ENCODE results near the gene EP300. TPM values are rescaled to one million over a fixed set of nuclear protein-coding genes. Genes with fewer than 3 reads are reported as not detected.
"Not testable (repeated sequence)": the region's sequence is repeated elsewhere in the genome, so short reads cannot be mapped to it uniquely, and the experiment has no call there.

The EP300 gene
- total RNA-seq, 1 donor from 2014 or later = 47.7 TPM

GRCh38 chr22:41050883-41051282 lies 41.5 kb upstream of the EP300 start:
- no peaks in the 10 kb centered on the region for H3K36me3 ChIP-seq
- H3K4me3 ChIP-seq = no peak overlapping the region
- TF ChIP-seq CTCF (IDR thresholded peaks at IDR 0.05) = no peak
- intact Hi-C loops (cut with DNase I) = no loop called here
- no peaks in the 10 kb centered on the region for H3K27me3 ChIP-seq
- H3K27ac ChIP-seq = no peak overlapping the region
- no peak for DNase-seq (ENCODE audit: low spot score in 2 of 2)
- H3K9me3 ChIP-seq = no peaks in the 10 kb centered on the region
- H3K4me1 ChIP-seq = no peaks in the 10 kb centered on the region

GRCh38 chr22:41052661-41053490 lies 39.5 kb upstream of the EP300 start:
- intact Hi-C loops (cut with DNase I) = no loop called here
- Histone ChIP-seq H3K9me3 (no peaks in the 10 kb centered on the region), H3K36me3 (no peaks in the 10 kb centered on the region), H3K27ac (no peak overlapping the region), H3K27me3 (no peaks in the 10 kb centered on the region), H3K4me3 (no peak overlapping the region), H3K4me1 (no peaks in the 10 kb centered on the region)
- no peak for DNase-seq (ENCODE audit: low spot score in 2 of 2)
- no peak for TF ChIP-seq CTCF (IDR thresholded peaks at IDR 0.05)

GRCh38 chr22:41057076-41057475 lies 35.3 kb upstream of the EP300 start:
- no peaks in the 10 kb centered on the region for H3K9me3 ChIP-seq

GRCh38 chr22:41062146-41062545 lies 30.2 kb upstream of the EP300 start:
- H3K36me3 ChIP-seq = no peaks in the 10 kb centered on the region
- DNase-seq (ENCODE audit: low spot score in 2 of 2) = no peak
- intact Hi-C loops (cut with DNase I) = no loop called here
- H3K27ac ChIP-seq = no peak overlapping the region
- no peaks in the 10 kb centered on the region for H3K4me1 ChIP-seq
- H3K4me3 ChIP-seq = no peak overlapping the region
- H3K27me3 ChIP-seq = no peaks in the 10 kb centered on the region
- H3K9me3 ChIP-seq = no peaks in the 10 kb centered on the region
- TF ChIP-seq CTCF (IDR thresholded peaks at IDR 0.05) = no peak

More at GRCh38 chr22:41057076-41057475, 35.3 kb upstream of the EP300 start:
- Histone ChIP-seq H3K4me3 (no peak overlapping the region), H3K27me3 (no peaks in the 10 kb centered on the region), H3K27ac (no peak overlapping the region), H3K36me3 (no peaks in the 10 kb centered on the region), H3K4me1 (no peaks in the 10 kb centered on the region)
- no peak for TF ChIP-seq CTCF (IDR thresholded peaks at IDR 0.05)
- no peak for DNase-seq (ENCODE audit: low spot score in 2 of 2)
- intact Hi-C loops (cut with DNase I) = no loop called here

- DNase-seq (ENCODE audit: low spot score in 2 of 2); H3K4me1 ChIP-seq; intact Hi-C loops (cut with DNase I); H3K36me3 ChIP-seq; H3K27ac ChIP-seq; H3K4me3 ChIP-seq; H3K9me3 ChIP-seq; H3K27me3 ChIP-seq: not testable (repeated sequence)
These were observed 28.1 kb upstream of the EP300 start for GRCh38 chr22:41064326-41064725.

GRCh38 chr22:41066341-41066740 lies 26.1 kb upstream of the EP300 start:
- intact Hi-C loops (cut with DNase I); H3K27ac ChIP-seq; H3K27me3 ChIP-seq; H3K4me3 ChIP-seq; H3K36me3 ChIP-seq; DNase-seq (ENCODE audit: low spot score in 2 of 2); H3K4me1 ChIP-seq; H3K9me3 ChIP-seq: not testable (repeated sequence)

GRCh38 chr22:41067968-41068367 lies 24.4 kb upstream of the EP300 start:
- DNase-seq (ENCODE audit: low spot score in 2 of 2); H3K36me3 ChIP-seq; intact Hi-C loops (cut with DNase I): not testable (repeated sequence)

More at GRCh38 chr22:41067968-41068367, 24.4 kb upstream of the EP300 start:
- not testable (repeated sequence) for H3K4me1 ChIP-seq, H3K27ac ChIP-seq, H3K4me3 ChIP-seq, H3K9me3 ChIP-seq, H3K27me3 ChIP-seq
